Muscle layer of duodenum (tissue), 2 donors: ENCODE measurements around the gene HP1BP3.

ENCODE experiments used
- H3K27ac ChIP-seq: one replicate; pipeline ENCODE4 v1.7.0; 2013; ENCODE audit warnings: mild to moderate bottlenecking, low read length
- H3K27me3 ChIP-seq: one replicate; pipeline ENCODE4 v1.7.0; 2013; ENCODE audit warnings: low read depth, mild to moderate bottlenecking, control low read depth, low read length
- H3K36me3 ChIP-seq, 2 donors: one replicate each; pipeline ENCODE4 v1.7.0; 2013; ENCODE audit warnings: low read length in 2 of 2, control low read depth in 1 of 2, mild to moderate bottlenecking in 1 of 2; ENCODE audit not compliant: insufficient read depth in 2 of 2, control insufficient read depth in 1 of 2
- H3K4me1 ChIP-seq, 2 donors: one replicate each; pipeline ENCODE4 v1.7.0; 2013; ENCODE audit warnings: low read length in 2 of 2, mild to moderate bottlenecking in 2 of 2, control low read depth in 1 of 2, moderate library complexity in 1 of 2; ENCODE audit not compliant: insufficient read depth in 2 of 2, control insufficient read depth in 1 of 2
- H3K4me3 ChIP-seq, 2 donors: one replicate each; pipeline ENCODE4 v1.7.0; 2013; ENCODE audit warnings: low read length in 2 of 2, low read depth in 1 of 2, mild to moderate bottlenecking in 1 of 2
- H3K9me3 ChIP-seq, 2 donors: one replicate each; pipeline ENCODE4 v1.7.0; 2013; ENCODE audit warnings: low read length in 2 of 2, control low read depth in 1 of 2, mild to moderate bottlenecking in 1 of 2; ENCODE audit not compliant: control insufficient read depth in 1 of 2
- donor health status: healthy.

HP1BP3 gene

GRCh38 chr1:20696397-20697333 is 90.4 kb downstream of the HP1BP3 start:
- Histone ChIP-seq H3K4me1 (peaks cover 0 to 12% of the 10 kb centered on the region in 2 donors), H3K9me3 (peaks cover 0 to 3% of the 10 kb centered on the region in 2 donors), H3K4me3 (peak overlapping the region; percentile 57 to 69), H3K36me3 (no peaks in the 10 kb centered on the region), H3K27ac (peak overlapping the region; percentile 69), H3K27me3 (no peaks in the 10 kb centered on the region)

- Histone ChIP-seq H3K36me3 (no peaks in the 10 kb centered on the region), H3K27ac (no peak overlapping the region), H3K4me1 (peaks cover 0 to 12% of the 10 kb centered on the region in 2 donors), H3K9me3 (peaks cover 0 to 3% of the 10 kb centered on the region in 2 donors), H3K27me3 (no peaks in the 10 kb centered on the region), H3K4me3 (no peak overlapping the region)
These were observed 91.6 kb downstream of the HP1BP3 start for GRCh38 chr1:20695515-20695914.

- H3K9me3 ChIP-seq = peaks cover 0 to 3% of the 10 kb centered on the region in 2 donors
- H3K4me3 ChIP-seq = no peak overlapping the region
- H3K36me3 ChIP-seq = no peaks in the 10 kb centered on the region
- H3K27ac ChIP-seq = no peak overlapping the region
- H3K4me1 ChIP-seq = peaks cover 0 to 12% of the 10 kb centered on the region in 2 donors
- H3K27me3 ChIP-seq = no peaks in the 10 kb centered on the region
These were observed 93.5 kb downstream of the HP1BP3 start for GRCh38 chr1:20693623-20694022.
